GM18870 (cell line): ENCODE measurements around the gene PEX26.
"Not testable (repeated sequence)": the region's sequence is repeated elsewhere in the genome, so short reads cannot be mapped to it uniquely, and the experiment has no call there.

Experiments used
- ATAC-seq: cut with Tn5 transposase; IDR thresholded peaks from one replicate; pipeline ENCODE4 v1.9.1; 2021; ENCODE audit warnings: moderate library complexity; ENCODE audit not compliant: unreplicated experiment

PEX26 gene

DNA sequence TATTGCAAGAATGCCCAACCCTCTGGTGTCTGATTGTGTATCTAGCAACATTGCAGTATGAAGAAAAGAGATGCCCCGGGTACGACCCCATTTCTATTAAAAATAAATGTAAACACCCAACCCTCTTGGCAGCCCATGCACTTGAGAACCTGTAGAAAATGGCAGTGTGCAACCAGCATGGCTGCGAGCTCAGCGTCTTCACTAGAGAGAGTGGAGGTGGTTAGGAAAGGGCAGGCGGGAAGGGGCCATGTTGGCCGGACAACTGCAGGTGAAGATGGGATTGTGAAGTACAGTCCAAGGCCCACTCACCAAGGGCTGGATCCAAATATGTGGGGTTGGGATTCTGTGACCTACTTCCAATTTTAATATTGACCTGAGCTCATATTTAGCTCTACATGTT lies 15.9 kb downstream of the PEX26 start:
- ATAC-seq = no peak

DNA sequence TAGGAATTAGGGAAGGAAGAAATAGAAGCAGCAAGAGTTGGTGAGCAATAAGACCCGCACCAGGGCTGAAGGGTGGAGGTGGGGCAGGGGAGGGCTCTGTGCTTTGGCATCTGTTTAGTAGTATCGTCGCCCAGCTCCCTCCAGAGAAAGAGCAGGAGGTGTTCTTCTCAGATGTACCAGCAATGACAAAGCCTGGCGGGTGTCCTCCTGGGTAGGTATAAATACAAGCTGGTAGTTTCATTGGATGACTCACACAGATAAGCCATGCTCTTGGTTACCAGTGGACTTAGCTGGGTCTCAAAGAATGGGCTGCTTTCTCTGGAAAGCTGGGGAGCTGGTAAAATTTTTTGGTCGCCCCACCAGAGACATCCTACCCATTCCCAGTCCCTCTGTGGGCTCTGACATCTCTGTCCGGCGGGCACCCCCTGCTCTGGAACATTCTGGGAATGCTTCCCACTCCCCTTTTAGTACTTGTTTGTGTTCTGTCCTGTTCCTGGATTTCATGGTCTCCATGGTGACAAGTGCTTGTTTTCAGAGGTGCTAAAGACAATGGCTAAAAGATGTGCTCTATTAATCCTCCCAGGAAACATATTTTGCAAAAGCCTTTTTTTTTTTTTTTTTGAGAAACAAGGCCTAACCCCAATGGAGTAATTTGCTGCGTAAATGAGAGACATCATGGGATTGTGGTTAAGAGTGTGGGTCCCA lies 17.5 kb downstream of the PEX26 start:
- no peak for ATAC-seq

DNA sequence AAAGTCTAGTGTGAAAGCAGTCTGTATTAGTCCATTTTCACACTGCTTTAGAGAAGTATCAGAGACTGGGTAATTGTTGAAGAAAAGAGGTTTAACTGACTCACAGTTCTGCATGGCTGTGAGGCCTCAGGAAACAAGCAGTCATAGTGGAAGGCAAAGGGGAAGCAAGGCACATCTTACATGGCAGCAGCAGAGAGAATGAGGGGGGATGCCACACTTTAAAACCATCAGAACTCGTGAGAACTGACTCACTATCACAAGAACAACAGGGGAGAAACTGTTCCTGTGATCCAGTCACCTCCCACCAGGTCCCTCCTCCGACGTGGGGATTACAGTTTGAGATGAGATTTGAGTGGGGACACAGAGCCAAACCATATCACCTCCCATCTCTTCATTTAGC lies 19.0 kb downstream of the PEX26 start:
- ATAC-seq = no peak

DNA sequence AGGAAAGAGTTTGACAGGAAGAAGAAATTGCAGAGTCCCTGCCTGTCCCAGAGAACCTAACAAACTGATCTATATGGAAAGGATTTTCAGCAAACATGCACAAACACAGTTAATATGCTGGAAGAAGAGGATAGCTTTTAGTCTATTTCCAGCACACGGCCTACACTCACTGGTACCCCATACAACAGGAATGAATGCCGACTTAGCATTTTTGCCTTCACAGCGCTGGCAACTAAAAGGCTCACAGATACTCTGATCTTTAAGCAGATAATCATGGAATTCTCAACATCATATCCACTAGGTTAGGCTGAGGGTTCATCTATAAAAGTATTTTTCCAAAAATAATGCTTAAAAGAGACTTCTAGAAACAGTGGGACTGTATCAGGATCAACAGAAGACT lies 23.0 kb downstream of the PEX26 start:
- no peak for ATAC-seq

DNA sequence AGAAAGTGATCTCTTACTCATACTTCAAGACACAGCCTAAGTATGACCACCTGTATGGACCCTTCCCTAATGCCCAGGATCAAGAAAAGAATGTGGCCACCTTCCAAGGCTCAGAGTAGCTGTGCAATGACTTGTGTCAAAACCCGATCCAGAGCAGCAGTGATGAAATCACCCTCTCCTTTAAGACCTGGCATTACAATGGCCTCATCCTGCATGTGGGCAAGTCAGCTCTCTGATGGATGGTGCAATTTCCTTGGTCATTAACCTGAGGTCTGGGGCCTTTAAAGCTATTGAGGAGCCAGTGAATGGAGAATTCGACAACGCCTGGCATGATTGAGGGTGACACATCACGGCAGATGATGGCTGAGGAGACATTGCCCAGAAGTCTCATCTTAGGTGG lies 23.7 kb downstream of the PEX26 start:
- ATAC-seq = no peak

DNA sequence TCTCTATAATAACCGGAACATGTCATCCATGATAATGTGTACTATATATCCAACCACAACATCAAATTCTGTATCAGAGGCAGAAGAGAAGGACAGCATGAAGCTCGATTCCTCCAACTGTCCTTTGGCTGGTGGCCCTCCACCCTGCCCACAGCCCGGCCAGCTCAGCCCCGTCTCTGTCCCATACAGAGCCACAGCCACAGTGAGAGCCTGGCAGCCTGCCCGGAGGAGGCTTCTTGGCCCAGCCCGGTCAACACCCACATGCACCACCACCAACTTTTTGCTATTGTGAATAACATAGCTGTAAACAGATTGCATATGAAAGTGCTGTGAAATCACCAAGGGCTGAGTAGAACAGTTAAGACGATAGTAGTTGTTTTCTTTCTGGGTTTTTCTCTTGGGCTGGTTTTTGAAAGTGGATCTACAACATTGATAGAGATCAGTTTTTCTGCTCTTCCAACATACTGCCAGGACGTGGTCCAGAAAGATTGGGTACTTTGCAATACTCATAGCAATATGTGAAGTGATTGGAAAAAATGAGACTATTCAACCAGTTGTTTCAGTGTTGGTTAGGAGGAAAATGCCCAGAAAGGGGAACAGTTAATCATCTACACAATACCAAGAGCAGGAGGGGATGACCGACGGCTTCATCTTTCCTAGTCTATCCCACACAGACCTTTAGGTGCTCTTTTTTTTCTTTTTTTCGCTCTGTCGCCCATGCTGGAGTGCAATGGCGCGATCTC lies 25.9 kb downstream of the PEX26 start:
- no peak for ATAC-seq

DNA sequence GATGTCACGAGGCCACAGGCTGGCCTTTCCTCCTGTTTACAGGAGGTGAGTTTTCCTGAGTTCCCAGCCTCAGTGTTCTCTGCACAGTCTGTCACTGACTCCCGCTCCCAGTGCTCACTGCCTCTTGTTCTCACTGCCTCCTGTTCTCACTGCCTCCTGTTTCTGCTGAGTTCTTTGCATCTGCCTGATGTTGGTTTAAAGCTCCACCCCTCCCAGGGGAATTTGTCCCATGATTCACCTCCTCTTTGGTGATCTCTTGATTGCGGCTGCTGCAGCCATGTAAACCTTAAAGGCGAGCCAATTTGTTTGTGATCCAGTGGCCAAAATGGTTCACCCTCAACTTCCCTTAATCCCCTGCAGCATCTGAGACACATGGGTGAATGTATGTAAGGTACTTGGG lies 26.8 kb downstream of the PEX26 start:
- no peak for ATAC-seq

DNA sequence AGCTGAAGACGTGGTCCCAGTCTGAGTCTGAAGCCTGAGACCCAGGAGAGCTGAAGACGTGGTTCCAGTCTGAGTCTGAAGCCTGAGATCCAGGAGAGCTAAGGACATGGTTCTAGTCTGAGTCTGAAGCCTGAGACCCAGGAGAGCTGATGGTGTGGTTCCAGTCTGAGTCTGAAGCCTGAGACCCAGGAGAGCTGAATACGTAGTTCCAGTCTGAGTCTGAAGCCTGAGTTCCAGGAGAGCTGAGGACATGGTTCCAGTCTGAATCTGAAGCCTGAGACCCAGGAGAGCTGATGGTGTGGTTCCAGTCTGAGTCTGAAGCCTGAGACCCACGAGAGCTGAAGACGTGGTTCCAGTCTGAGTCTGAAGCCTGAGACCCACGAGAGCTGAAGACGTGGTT lies 28.2 kb downstream of the PEX26 start:
- ATAC-seq = not testable (repeated sequence)

DNA sequence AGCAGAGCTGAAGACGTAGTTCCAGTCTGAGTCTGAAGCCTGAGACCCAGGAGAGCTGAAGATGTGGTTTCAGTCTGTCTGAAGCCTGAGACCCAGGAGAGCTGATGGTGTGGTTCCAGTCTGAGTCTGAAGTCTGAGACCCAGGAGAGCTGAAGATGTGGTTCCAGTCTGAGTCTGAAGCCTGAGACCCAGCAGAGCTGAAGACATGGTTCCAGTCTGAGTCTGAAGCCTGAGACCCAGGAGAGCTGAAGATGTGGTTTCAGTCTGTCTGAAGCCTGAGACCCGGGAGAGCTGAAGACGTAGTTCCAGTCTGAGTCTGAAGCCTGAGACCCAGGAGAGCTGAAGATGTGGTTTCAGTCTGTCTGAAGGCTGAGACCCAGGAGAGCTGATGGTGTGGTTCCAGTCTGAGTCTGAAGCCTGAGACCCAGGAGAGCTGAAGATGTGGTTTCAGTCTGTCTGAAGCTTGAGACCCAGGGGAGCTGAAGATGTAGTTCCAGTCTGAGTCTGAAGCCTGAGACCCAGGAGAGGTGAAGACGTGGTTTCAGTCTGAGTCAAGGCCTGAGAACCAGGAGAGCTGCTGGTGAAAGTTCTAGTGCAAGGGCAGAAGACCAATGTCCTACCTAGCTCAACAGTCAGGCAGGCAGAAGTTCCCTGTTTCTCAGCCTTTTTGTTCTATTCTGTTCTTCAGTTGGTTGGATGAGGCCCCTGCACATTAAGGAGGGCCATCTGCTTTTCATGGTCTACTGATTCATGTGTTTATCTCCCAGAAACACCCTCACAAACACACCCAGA lies 29.0 kb downstream of the PEX26 start:
- ATAC-seq = not testable (repeated sequence)

DNA sequence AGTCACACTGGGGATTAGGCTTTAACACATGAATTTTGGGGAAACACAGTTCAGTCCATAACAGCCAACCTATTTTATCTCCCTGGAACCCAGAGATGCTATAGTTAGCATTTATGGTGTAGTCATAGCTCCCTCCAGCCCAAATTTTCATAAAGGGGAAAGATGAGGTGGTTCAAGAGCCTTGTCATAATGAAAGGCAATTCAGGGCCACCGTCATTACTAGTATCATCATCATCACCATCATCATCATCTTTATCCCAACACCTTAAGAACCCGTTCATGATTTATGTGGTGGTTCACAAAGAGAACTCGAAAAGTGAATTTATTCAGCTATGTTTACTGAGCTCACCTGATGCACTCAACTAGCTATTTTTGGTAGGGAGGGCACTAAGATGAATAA lies 30.4 kb downstream of the PEX26 start:
- no peak for ATAC-seq

DNA sequence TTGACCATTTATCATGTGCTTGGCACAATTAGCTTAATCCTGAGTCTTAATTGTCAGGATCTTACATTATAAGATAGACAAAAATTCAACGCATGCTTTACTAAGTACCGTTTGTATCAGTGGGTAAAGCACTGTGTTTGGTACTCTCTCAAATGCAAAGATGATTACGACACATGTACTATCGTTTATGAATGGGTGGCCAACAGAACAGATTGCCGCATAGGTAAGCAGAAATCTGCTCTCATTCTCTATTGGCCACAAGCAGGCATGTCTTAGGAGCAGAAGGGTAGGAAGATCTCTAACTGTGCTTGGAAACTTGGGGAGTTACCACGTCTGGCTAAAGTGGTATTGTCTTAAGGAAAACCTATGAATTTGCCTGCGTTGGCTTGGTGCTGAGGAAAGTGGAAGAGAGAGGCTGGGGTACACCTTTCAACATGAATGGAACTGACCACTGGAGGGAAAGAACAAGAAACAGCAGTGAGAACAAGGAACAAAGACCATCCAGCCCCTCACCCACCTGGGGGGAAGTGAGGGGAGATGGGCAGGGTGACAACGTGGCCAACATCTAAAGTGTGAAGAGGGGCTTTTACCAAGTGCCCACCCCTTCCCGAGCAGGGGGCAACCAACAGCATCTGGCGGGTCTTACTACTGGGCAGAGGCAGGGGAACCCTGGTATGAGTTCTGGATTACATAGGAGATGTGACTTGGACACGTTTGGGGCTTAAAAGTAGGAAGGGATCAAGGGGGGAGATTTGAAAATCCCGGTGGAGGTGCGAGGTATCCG lies 31.8 kb downstream of the PEX26 start:
- ATAC-seq = no peak

DNA sequence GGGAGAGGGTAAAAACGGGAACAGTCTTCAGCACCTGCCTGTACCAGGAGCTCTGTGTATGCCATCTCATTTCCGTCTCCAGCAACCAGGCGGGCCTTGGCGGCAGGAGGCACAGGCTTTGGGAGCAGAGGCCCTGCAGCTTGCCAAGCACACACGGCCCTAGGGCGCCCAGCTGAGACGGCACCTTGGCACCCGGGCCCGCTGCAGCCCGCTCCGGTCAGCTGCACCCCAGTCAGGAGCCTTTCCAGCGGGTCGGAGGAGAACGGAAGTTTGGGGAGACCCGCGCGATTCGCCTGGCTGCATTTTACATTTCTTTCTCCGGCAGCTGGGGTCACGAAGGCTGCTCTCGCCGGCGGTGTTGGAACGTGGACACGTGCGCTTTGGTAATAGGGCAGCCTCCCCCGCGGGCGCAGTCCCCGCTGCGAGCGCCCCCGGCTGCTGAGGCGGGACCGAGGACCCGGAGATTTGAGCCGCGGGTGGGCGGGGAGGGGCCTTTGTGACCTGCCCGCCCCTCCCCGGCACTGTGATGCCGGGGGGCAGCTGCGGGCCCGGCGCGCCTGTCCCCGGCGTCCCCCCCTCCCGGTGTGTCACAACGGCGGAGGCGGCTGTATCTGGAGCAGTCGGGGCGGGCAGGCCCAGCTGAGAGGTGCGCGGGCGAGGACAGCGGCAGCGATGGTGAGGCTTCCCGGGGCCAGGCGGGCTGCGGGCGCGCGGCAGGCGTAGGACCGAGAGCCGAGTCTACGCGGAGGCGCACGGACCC lies 32.6 kb downstream of the PEX26 start, which contains the start of gene TUBA8:
Gene TUBA8, plus strand, starts transcription at position 616 of the 760 bp plus-strand sequence. Its CDS starts 57 bp downstream, at position 673.
- no peak for ATAC-seq

DNA sequence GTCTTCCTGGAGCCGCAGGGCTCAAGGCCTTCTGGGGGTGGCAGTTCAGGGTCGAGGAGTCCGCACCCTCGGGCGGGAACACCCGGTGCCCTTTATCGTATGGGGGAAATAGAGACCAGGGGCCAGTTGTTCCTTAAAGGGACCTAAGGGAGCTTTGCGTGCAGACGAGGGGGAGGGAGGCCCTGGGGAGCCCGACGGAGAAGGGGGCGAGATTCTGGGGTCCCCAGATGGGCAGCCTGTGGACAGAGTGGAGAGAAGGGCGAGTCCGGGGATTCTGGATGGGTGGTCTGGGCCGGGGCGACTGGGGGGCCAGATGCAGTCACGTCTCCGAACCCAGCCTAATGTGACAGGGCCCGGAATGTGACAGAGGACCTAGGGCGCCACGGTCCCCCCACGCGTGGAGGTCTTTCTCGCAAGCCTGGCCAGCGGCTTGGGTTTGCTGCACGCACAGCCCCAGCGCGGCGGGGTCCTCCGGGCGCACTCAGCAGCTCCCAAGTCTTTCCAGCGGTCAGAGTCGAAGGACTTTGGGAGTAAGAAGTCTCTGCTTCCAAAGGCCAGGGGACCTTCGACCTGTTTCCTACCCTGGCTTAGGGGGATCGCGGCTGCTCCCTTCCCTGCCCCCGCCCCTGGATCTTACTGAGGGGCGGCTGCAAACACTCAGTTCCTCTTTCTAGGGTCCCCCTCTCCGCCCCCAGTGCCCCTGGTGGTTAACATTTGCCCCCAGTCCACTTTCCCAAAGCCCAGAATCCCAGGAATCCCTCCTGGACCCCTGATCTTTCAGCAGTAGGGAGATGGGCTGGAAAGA lies 33.4 kb downstream of the PEX26 start:
- no peak for ATAC-seq

DNA sequence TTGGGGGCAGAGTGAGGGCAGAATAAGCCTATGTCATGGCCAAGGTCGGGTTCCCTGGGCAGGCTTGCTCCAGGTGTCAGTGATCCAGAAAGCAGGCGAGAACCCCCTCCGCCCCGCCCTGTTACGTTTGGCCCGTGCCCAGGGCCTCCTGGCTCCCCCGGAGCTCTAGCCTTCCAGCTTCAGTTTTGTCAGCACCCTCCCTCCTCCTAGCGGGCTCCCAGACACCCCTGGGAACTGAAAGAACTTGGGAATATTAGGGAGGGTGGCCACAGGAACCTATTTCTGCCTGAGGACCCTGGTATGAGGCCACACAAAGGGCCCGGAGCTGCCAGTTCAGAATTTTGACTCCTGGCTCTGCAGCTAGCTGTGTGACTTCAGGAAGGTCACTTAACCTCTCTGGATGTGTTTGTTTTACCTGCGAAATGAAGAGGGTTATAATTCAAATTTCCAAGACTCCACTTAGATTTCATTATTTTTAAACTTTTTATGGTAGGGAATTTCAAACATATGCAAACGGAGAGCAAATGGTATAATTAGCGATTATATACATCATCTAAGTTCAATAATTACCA lies 34.1 kb downstream of the PEX26 start:
- no peak for ATAC-seq

DNA sequence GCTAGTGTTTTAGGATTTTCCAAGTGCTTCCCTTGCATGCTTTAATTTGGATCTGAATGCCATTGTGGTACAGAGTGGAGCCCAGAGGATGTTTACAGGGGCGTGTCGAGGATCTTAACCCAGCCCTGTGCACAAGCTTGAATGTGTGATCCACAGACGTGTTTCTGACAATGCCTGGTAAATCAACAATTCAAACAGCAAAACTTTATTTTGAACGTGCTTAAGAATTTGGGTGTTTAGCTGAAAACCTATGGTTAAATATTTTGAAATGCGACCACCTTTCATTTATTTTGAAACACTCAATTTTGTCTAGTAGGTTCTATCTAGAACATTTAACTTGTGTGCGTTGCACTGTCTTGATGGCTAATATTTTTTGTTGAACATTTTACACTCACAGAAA lies 34.6 kb downstream of the PEX26 start:
- no peak for ATAC-seq

DNA sequence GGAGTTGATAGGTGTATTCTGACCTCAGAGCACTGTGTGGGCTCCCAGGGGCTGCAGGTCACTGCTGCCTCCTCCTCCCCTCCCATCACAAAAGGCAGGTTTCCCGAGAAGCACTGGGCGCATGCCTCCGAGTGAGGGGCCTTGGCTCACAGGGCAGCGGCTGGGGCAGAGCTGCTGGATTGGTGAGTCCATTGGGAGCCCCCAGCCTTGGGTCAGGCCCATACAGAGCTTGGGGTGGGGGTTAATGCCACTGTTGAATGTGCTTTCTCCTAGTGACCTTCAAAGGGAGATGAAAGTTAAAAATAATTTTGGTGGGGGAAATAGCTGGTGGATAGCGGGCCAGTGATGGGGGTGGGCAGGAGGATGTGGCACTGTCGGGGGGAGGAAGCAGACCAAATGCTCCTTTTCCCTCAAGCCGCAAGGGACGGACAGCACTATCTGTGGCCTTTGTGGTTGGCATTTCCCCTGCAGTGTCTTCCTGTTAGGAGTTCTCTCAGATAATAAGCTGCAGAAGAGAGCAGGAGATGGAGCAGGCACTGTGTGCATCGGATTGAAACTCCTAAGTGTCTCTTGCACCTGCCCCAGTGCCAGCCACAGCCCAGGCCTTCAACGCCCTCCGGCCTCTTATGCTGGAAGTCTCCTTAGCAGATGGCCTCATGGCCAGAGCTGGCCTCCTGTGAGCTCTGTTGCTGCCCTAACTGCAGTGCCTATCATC lies 36.0 kb downstream of the PEX26 start:
- ATAC-seq = no peak

DNA sequence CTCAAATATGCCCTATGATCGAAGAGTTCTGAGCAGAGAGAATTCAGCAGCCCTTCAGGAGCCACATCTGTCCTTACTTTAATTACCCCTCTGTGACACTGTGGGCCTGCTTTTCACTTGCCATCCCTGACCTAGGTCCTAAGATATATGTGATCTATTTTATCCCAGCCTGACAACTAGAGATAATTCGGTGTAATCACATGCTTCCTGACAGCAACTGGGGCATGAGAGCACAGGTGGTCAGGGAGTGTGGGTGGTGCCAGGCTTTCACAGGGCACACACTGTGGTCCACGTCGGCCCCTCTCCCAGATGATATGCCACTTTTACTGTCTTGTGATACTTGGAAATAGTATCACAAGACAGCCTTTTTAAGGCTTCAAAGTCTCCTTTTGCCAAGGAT lies 36.7 kb downstream of the PEX26 start:
- no peak for ATAC-seq

DNA sequence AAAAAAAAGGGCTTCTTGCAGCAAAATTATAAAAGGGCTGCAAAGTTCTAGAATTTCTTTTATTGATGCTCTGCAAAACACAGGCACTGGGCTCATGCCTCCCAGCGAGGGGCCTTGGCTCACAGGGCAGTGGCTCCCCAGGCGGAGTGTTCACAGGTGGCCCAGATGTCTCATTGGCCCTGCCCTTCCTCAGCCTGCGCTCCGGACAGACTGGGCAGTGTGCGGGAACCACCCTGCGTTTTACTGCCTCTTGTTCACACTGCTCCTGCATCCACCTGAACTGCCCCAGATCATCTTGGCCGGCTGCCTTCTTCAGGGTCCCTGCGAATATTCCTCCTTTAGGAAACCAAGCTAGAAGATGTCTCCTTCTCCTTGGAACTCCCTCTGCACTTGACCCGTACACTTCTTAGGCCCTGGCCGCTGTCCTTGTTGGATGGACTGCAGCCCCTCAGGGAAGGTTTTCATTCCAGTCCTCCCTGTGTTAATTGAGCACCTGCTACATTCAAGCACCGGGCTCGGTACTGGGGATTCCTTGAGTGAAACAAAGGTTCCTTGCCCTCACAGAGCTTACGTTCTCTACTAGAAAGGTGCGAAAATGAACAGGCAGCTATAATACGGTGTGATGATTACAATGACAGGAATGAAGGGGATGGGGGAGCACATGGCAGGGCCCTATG lies 37.3 kb downstream of the PEX26 start:
- ATAC-seq = no peak
